ENCODE data around the gene ALK.
A peak's percentile ranks its signal among the peaks of the same experiment; 100 is the strongest.
"Not testable (repeated sequence)": the region's sequence is repeated elsewhere in the genome, so short reads cannot be mapped to it uniquely, and the experiment has no call there.

Gene ALK

GRCh38 chr2:29261003-29261402 is 660.4 kb downstream of the ALK start:
- no peak for DNase-seq

GRCh38 chr2:29260142-29260772 is 661.1 kb downstream of the ALK start:
- no peak for DNase-seq

GRCh38 chr2:29259221-29259620 is 662.2 kb downstream of the ALK start:
- DNase-seq: no peak

GRCh38 chr2:29255004-29255403 is 666.4 kb downstream of the ALK start:
- peak; percentile 7 for DNase-seq

GRCh38 chr2:29253495-29254275 is 667.7 kb downstream of the ALK start:
- DNase-seq: peak; percentile 35

GRCh38 chr2:29253026-29253425 is 668.4 kb downstream of the ALK start:
- DNase-seq: no peak

GRCh38 chr2:29251406-29251805 is 670.0 kb downstream of the ALK start:
- DNase-seq: no peak

- no peak for DNase-seq
Observed at GRCh38 chr2:29250977-29251376, 670.4 kb downstream of the ALK start.

GRCh38 chr2:29249666-29250253 is 671.6 kb downstream of the ALK start:
- no peak for DNase-seq

- DNase-seq: no peak
Observed at GRCh38 chr2:29247336-29247914, 674.0 kb downstream of the ALK start.

GRCh38 chr2:29246383-29247300 is 674.7 kb downstream of the ALK start:
- no peak for DNase-seq

- no peak for DNase-seq
Observed at GRCh38 chr2:29245742-29246382, 675.5 kb downstream of the ALK start.

- DNase-seq: not testable (repeated sequence)
Observed at GRCh38 chr2:29245035-29245741, 676.2 kb downstream of the ALK start.

- no peak for DNase-seq
Observed at GRCh38 chr2:29242621-29243375, 678.6 kb downstream of the ALK start.

GRCh38 chr2:29241955-29242565 is 679.3 kb downstream of the ALK start:
- DNase-seq: no peak

GRCh38 chr2:29241341-29241740 is 680.0 kb downstream of the ALK start:
- DNase-seq: no peak

- no peak for DNase-seq
Observed at GRCh38 chr2:29240601-29241000, 680.8 kb downstream of the ALK start.

- DNase-seq: no peak
Observed at GRCh38 chr2:29239209-29239960, 682.0 kb downstream of the ALK start.

GRCh38 chr2:29238497-29238896 is 682.9 kb downstream of the ALK start:
- DNase-seq: peak; percentile 38
